ENCODE data around the gene PTPRF.

PTPRF gene

DNA sequence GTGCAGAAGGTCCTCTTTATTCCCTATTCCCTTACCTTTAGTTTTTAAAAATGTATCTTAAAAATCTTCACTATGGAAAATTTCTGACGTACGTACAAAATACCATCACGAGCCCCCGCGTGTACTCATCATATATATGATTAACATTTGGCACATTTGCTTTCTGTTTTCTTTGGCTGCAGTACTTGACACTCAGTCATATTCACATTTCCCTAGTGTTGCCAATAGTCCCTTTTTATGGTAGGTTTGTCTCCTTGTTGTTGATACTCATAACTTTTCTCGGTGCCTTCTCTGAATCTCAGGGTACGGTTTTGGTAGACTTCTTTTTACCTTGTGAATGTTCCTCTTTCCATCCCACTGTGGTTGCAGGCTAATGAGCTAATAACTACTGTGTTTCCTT, 142.6 kb downstream of the PTPRF start:
- DNase-seq, result no peak

Data from fibroblast of skin of scalp (primary cell).